Measurements from ENCODE around the gene PADI3.

DNA sequence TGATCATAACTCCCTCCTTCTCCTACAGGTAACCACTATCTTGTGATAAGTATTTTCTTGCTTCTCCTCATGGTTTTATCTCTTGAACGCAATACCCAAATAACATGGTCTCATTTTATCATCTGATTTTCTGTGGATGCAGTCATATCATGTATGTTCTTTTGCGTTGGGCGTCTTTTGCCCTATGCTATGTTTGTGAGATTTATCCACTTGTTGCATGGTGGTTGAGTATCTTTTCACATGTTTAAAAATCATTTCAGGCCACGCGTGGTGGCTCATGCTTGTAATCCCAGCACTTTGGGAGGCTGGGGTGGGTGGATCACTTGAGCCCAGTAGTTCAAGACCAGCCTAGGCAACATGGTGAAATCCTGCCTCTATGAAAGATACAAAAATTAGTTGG is 15.6 kb downstream of the PADI3 start:
- no peak for TF ChIP-seq TAF1 (IDR thresholded peaks at IDR 0.05; ENCODE audit: control insufficient read depth, extremely low read depth, insufficient read depth, low read length, severe bottlenecking)
- TF ChIP-seq FOXP1 (CRISPR knock-in tag; IDR thresholded peaks at IDR 0.05): no peak
- TF ChIP-seq, protein P1, sequence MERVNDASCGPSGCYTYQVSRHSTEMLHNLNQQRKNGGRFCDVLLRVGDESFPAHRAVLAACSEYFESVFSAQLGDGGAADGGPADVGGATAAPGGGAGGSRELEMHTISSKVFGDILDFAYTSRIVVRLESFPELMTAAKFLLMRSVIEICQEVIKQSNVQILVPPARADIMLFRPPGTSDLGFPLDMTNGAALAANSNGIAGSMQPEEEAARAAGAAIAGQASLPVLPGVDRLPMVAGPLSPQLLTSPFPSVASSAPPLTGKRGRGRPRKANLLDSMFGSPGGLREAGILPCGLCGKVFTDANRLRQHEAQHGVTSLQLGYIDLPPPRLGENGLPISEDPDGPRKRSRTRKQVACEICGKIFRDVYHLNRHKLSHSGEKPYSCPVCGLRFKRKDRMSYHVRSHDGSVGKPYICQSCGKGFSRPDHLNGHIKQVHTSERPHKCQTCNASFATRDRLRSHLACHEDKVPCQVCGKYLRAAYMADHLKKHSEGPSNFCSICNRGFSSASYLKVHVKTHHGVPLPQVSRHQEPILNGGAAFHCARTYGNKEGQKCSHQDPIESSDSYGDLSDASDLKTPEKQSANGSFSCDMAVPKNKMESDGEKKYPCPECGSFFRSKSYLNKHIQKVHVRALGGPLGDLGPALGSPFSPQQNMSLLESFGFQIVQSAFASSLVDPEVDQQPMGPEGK (CRISPR knock-in tag; IDR thresholded peaks at IDR 0.05; ENCODE audit: borderline replicate concordance): no peak
- TF ChIP-seq, protein P2, sequence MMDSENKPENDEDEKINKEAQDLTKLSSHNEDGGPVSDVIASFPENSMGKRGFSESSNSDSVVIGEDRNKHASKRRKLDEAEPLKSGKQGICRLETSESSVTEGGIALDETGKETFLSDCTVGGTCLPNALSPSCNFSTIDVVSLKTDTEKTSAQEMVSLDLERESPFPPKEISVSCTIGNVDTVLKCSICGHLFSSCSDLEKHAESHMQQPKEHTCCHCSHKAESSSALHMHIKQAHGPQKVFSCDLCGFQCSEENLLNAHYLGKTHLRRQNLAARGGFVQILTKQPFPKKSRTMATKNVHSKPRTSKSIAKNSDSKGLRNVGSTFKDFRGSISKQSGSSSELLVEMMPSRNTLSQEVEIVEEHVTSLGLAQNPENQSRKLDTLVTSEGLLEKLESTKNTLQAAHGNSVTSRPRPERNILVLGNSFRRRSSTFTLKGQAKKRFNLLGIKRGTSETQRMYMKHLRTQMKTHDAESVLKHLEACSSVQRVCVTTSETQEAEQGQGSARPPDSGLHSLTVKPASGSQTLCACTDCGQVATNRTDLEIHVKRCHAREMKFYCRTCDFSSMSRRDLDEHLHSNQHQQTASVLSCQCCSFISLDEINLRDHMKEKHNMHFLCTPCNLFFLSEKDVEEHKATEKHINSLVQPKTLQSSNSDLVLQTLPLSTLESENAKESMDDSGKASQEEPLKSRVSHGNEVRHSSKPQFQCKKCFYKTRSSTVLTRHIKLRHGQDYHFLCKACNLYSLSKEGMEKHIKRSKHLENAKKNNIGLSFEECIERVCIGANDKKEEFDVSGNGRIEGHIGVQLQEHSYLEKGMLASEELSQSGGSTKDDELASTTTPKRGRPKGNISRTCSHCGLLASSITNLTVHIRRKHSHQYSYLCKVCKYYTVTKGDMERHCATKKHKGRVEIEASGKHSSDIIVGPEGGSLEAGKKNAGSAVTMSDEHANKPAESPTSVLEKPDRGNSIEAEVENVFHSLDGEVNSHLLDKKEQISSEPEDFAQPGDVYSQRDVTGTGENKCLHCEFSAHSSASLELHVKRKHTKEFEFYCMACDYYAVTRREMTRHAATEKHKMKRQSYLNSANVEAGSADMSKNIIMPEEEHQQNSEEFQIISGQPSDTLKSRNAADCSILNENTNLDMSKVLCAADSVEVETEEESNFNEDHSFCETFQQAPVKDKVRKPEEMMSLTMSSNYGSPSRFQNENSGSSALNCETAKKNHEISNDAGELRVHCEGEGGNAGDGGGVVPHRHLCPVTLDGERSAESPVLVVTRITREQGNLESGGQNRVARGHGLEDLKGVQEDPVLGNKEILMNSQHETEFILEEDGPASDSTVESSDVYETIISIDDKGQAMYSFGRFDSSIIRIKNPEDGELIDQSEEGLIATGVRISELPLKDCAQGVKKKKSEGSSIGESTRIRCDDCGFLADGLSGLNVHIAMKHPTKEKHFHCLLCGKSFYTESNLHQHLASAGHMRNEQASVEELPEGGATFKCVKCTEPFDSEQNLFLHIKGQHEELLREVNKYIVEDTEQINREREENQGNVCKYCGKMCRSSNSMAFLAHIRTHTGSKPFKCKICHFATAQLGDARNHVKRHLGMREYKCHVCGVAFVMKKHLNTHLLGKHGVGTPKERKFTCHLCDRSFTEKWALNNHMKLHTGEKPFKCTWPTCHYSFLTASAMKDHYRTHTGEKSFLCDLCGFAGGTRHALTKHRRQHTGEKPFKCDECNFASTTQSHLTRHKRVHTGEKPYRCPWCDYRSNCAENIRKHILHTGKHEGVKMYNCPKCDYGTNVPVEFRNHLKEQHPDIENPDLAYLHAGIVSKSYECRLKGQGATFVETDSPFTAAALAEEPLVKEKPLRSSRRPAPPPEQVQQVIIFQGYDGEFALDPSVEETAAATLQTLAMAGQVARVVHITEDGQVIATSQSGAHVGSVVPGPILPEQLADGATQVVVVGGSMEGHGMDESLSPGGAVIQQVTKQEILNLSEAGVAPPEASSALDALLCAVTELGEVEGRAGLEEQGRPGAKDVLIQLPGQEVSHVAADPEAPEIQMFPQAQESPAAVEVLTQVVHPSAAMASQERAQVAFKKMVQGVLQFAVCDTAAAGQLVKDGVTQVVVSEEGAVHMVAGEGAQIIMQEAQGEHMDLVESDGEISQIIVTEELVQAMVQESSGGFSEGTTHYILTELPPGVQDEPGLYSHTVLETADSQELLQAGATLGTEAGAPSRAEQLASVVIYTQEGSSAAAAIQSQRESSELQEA (IDR thresholded peaks at IDR 0.05; ENCODE audit: low read depth): no peak
- no peak for TF ChIP-seq FOSL1 (tag; conservative IDR thresholded peaks at IDR 0.05)
